Upper lobe of left lung (tissue), 6 donors: Measurements from ENCODE around the gene ATP5F1C. TPM values are rescaled to one million over a fixed set of nuclear protein-coding genes. Genes with fewer than 3 reads are reported as not detected.
A peak's percentile ranks its signal among the peaks of the same experiment; 100 is the strongest.

ENCODE experiments used
- ATAC-seq, 2 donors: fragments of 200-7000 bp; cut with Tn5 transposase; one replicate each; pipeline ENCODE4 v1.9.1; 2022; ENCODE audit warnings: mild to moderate bottlenecking in 2 of 2, moderate library complexity in 2 of 2; ENCODE audit not compliant: low FRiP score in 2 of 2
- DNase-seq, 2 donors: peaks; one replicate each; pipeline ENCODE4 v3.0.0-alpha.2; 2019 to 2020
- H3K27ac ChIP-seq, 4 donors: fragments of 200-600 bp; sonication (generic); one replicate each; pipeline ENCODE4 v1.5.1; 2016 to 2019
- H3K27me3 ChIP-seq, 4 donors: fragments of 200-600 bp; sonication (generic); one replicate each; pipeline ENCODE4 v1.5.1; 2017 to 2019
- H3K36me3 ChIP-seq, 4 donors: fragments of 200-600 bp; sonication (generic); one replicate each; pipeline ENCODE4 v1.5.1; 2016 to 2019
- H3K4me1 ChIP-seq, 4 donors: fragments of 200-600 bp; sonication (generic); one replicate each; pipeline ENCODE4 v1.5.1; 2018 to 2019
- H3K4me3 ChIP-seq, 4 donors: fragments of 200-600 bp; sonication (generic); one replicate each; pipeline ENCODE4 v1.5.1; 2017 to 2019; ENCODE audit warnings: mild to moderate bottlenecking in 2 of 4, moderate library complexity in 1 of 4
- H3K9me3 ChIP-seq, 4 donors: fragments of 200-600 bp; sonication (generic); one replicate each; pipeline ENCODE4 v1.5.1; 2018 to 2019
- EP300 ChIP-seq, 4 donors: sonication (generic); formaldehyde crosslinking; IDR thresholded peaks; one replicate each; pipeline ENCODE4 v1.5.1; 2017; ENCODE audit warnings: antibody characterized with exemption in 4 of 4, control low read depth in 2 of 4
- POLR2A ChIP-seq, 4 donors: fragments of 450-650 bp; IDR thresholded peaks; one replicate each; pipeline ENCODE4 v1.5.1; 2016 to 2017; ENCODE audit warnings: antibody characterized with exemption in 4 of 4, mild to moderate bottlenecking in 2 of 4
- POLR2AphosphoS5 ChIP-seq, 2 donors: sonication (generic); formaldehyde crosslinking; IDR thresholded peaks; one replicate each; pipeline ENCODE4 v1.5.1; 2017; ENCODE audit warnings: antibody characterized with exemption in 2 of 2
- WGBS, 2 donors: methylation state at CpG; one replicate each; pipeline ENCODE4 v1.1.5; 2017 to 2018; 5-methylcytosine and 5-hydroxymethylcytosine counted together
- total RNA-seq, 6 donors: library from RNA; depleted of rRNA in 4 of 6; stranded (reverse); fragments of >200 nt in 4 of 6; gene quantifications; one replicate each; pipeline versions ENCODE4 v1.1.0 to v1.2.1, GENCODE V29; 2016 to 2021
- TF ChIP-seq, protein P1 (sequence below), 6 experiments: fragments of 450-650 bp in 4 of 6; fragments of 200-600 bp in 2 of 6; sonication (generic) in 2 of 6; IDR thresholded peaks; one replicate each; pipeline ENCODE4 v1.5.1; 2016 to 2019; ENCODE audit warnings: antibody characterized with exemption in 6 of 6
- donor health status: DM: no; HTN: no; CAD: no; lungs with moderate emphysema.
- donor health status: DM: no; HTN: yes; CAD: no; lungs with severe emphysema.

Gene ATP5F1C
- total RNA-seq, 6 donors from 2014 or later: 130 to 237 (median 165) TPM

GRCh38 chr10:7786430-7786829 lies 1.5 kb upstream of the ATP5F1C start:
- ATAC-seq (no peak), DNase-seq (no peak)
- Histone ChIP-seq H3K27ac (no peak overlapping the region), H3K27me3 (no peaks in the 10 kb centered on the region), H3K4me1 (peaks cover 21 to 44% (median 27%) of the 10 kb centered on the region in 4 donors), H3K4me3 (peak overlapping the region in 3 of 4 donors; percentile 67 to 91 (median 75)), H3K36me3 (peaks cover 0 to 5% (median 0%) of the 10 kb centered on the region in 4 donors), H3K9me3 (no peaks in the 10 kb centered on the region)
- TF ChIP-seq EP300 (IDR thresholded peaks at IDR 0.05): no peak
- TF ChIP-seq POLR2AphosphoS5 (IDR thresholded peaks at IDR 0.05): no peak
- no peak for TF ChIP-seq POLR2A (IDR thresholded peaks at IDR 0.05)
- TF ChIP-seq, protein P1, sequence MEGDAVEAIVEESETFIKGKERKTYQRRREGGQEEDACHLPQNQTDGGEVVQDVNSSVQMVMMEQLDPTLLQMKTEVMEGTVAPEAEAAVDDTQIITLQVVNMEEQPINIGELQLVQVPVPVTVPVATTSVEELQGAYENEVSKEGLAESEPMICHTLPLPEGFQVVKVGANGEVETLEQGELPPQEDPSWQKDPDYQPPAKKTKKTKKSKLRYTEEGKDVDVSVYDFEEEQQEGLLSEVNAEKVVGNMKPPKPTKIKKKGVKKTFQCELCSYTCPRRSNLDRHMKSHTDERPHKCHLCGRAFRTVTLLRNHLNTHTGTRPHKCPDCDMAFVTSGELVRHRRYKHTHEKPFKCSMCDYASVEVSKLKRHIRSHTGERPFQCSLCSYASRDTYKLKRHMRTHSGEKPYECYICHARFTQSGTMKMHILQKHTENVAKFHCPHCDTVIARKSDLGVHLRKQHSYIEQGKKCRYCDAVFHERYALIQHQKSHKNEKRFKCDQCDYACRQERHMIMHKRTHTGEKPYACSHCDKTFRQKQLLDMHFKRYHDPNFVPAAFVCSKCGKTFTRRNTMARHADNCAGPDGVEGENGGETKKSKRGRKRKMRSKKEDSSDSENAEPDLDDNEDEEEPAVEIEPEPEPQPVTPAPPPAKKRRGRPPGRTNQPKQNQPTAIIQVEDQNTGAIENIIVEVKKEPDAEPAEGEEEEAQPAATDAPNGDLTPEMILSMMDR (IDR thresholded peaks at IDR 0.05): no peak
- WGBS, 2 donors: 69 to 76% methylated on average over 3 of the region's 3 CpGs

DNA sequence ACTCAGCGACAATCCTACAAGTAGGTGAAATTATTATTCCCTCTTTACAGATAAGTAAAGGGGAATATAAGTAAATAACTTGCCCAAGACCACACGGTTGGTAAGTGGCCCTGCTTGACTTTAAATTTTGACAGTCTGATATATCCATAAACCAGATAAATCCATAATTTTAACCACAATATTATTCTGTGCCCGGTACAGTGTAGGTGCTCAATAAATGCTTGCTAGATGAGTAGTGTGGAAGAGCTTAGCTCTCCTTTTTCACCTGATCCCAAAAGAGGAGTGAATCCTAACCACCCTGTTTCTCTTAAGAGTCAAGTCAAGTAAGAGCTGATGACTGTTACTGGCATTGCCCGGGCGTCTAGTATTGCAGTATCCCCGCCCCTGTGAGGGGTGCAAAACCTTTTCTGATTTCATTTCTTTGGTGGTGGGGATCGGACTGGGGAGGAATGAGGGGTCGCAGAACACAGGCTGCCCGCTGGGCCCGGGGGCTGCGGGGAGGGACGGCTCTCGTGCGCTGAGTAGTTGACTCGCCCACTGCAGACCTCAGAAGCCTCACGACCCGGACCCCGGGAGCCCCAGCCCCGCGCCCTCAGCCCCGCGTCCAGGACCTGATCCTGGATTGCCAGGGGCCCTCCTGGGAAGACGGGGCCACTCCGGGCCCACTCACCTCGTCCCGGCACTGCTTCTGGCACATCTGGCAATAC lies 674 bp upstream of the ATP5F1C start:
- H3K4me1 ChIP-seq: peaks cover 22 to 46% (median 27%) of the 10 kb centered on the region in 4 donors
- H3K36me3 ChIP-seq: no peaks in the 10 kb centered on the region
- peak overlapping the region; percentile 77 to 92 (median 85) for H3K27ac ChIP-seq
- H3K27me3 ChIP-seq: no peaks in the 10 kb centered on the region
- TF ChIP-seq, protein P1 (IDR thresholded peaks at IDR 0.05): no peak
- DNase-seq: peak in 1 of 2 donors; percentile 90
- H3K9me3 ChIP-seq: no peaks in the 10 kb centered on the region
- 2 to 17% methylated on average over 5 to 15 of the region's 26 CpGs for WGBS, 2 donors
- peak; percentile 35 to 51 for ATAC-seq
- H3K4me3 ChIP-seq: peak overlapping the region; percentile 67 to 91 (median 77)

- Histone ChIP-seq H3K9me3 (no peaks in the 10 kb centered on the region), H3K27me3 (no peaks in the 10 kb centered on the region), H3K4me3 (peak overlapping the region; percentile 67 to 91 (median 80)), H3K36me3 (no peaks in the 10 kb centered on the region), H3K27ac (peak overlapping the region; percentile 77 to 92 (median 85)), H3K4me1 (peaks cover 24 to 54% (median 27%) of the 10 kb centered on the region in 4 donors)
- TF ChIP-seq EP300 (IDR thresholded peaks at IDR 0.05): no peak
- no peak for TF ChIP-seq POLR2AphosphoS5 (IDR thresholded peaks at IDR 0.05)
- TF ChIP-seq, protein P1 (IDR thresholded peaks at IDR 0.05): no peak
- TF ChIP-seq POLR2A (IDR thresholded peaks at IDR 0.05): no peak
- DNase-seq (peak; percentile 37 to 41), ATAC-seq (peak in 1 of 2 donors; percentile 2)
- WGBS, 2 donors: 2 to 6% methylated on average over 13 to 22 of the region's 25 CpGs
Measured at GRCh38 chr10:7788639-7789286, 786 bp downstream of the ATP5F1C start.

- Histone ChIP-seq H3K4me1 (peaks cover 24 to 54% (median 27%) of the 10 kb centered on the region in 4 donors), H3K27ac (peak overlapping the region in 1 of 4 donors; percentile 79), H3K9me3 (no peaks in the 10 kb centered on the region), H3K4me3 (peak overlapping the region in 3 of 4 donors; percentile 67 to 91 (median 75)), H3K36me3 (no peaks in the 10 kb centered on the region), H3K27me3 (no peaks in the 10 kb centered on the region)
- TF ChIP-seq EP300 (IDR thresholded peaks at IDR 0.05) (no peak), POLR2AphosphoS5 (IDR thresholded peaks at IDR 0.05) (no peak), POLR2A (IDR thresholded peaks at IDR 0.05) (no peak)
- TF ChIP-seq, protein P1 (IDR thresholded peaks at IDR 0.05): no peak
- 40 to 43% methylated on average over 3 of the region's 3 CpGs for WGBS, 2 donors
- DNase-seq: no peak
- no peak for ATAC-seq
Measured at GRCh38 chr10:7789390-7789789, 1.4 kb downstream of the ATP5F1C start.
